Keratinocyte (primary cell): ENCODE measurements around the gene RNF149.

Experiments used
- EZH2 ChIP-seq: IDR thresholded peaks from one replicate; pipeline ENCODE4 v1.6.1; 2012; ENCODE audit warnings: inconsistent platforms, mild to moderate bottlenecking, low read length, moderate library complexity
- TF ChIP-seq, protein P1 (sequence below), 3 experiments: IDR thresholded peaks in 1 of 3; conservative IDR thresholded peaks in 1 of 3; optimal IDR thresholded peaks in 1 of 3; 2 replicates in 2 of 3; 3 replicates in 1 of 3; pipeline versions ENCODE3 to v1.5.1; 2011; ENCODE audit warnings: low read length in 3 of 3, mild to moderate bottlenecking in 3 of 3, moderate library complexity in 2 of 3, control low read depth in 1 of 3, inconsistent platforms in 1 of 3; ENCODE audit not compliant: insufficient read depth in 2 of 3; ENCODE audit errors: extremely low read depth in 1 of 3

DNA sequence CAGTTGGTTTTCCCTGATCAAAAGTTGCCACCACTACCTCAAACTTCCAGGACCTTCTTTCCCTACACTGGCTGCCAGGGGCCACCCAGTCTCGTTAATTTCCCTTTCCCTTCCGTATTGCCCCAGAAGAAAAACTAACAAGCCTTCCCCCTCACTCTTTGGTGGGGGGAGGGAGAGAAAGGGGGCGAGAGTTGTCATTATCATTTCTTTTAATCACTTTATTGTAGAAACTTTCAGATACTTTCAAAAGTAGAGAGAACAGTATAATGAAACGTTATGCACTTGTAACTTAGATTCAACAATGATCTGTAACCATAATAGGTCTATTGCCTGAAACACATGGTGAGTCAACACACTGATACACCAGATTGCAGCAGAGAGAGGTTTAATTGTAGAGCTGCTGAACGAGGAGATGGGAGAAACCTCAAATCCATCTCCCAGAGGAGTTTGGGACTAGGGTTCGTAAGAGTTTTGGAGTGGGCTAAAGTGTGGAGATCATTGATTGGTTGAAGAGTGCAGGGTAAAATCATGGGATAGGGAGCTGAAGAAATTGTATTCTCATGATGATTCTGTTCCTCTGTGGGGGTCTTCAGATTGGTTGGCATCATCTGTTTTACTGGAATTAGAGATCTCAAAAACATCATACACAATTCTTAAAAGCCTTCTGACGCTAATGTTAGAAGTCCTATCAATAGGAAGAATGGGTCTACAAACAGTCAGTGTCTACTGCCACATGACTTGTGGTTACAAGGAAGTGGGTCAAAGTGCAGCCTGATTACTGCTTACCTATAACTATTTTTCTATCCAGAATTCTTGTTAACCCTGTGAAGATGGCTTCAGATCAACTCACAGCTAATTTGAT, 2.6 kb upstream of the RNF149 start:
- TF ChIP-seq, protein P1, sequence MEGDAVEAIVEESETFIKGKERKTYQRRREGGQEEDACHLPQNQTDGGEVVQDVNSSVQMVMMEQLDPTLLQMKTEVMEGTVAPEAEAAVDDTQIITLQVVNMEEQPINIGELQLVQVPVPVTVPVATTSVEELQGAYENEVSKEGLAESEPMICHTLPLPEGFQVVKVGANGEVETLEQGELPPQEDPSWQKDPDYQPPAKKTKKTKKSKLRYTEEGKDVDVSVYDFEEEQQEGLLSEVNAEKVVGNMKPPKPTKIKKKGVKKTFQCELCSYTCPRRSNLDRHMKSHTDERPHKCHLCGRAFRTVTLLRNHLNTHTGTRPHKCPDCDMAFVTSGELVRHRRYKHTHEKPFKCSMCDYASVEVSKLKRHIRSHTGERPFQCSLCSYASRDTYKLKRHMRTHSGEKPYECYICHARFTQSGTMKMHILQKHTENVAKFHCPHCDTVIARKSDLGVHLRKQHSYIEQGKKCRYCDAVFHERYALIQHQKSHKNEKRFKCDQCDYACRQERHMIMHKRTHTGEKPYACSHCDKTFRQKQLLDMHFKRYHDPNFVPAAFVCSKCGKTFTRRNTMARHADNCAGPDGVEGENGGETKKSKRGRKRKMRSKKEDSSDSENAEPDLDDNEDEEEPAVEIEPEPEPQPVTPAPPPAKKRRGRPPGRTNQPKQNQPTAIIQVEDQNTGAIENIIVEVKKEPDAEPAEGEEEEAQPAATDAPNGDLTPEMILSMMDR (optimal IDR thresholded peaks at IDR 0.05 in 1 of 3, IDR thresholded peaks at IDR 0.05 in 1 of 3, conservative IDR thresholded peaks at IDR 0.05 in 1 of 3; ENCODE audit: extremely low read depth in 1 of 3, insufficient read depth in 2 of 3, low read length in 3 of 3) = no peak
- no peak for TF ChIP-seq EZH2
